CD4-positive, alpha-beta T cell treated with Interleukin-15 for 4 hours (primary cell): ENCODE data around the gene NUF2.

ENCODE experiments used
- DNase-seq: peaks from one replicate; pipeline ENCODE4 v3.0.0-alpha.2; 2020; ENCODE audit warnings: low spot score

The NUF2 gene

GRCh38 chr1:163401211-163401610, 79.5 kb downstream of the NUF2 start:
- DNase-seq = no peak
